Measurements from ENCODE around the gene CFDP1.

The CFDP1 gene

GRCh38 chr16:75416904-75417565, 16.3 kb downstream of the CFDP1 start:
- Histone ChIP-seq H3K4me3 (no peak overlapping the region), H3K27ac (no peak overlapping the region)

- H3K4me3 ChIP-seq, result no peak overlapping the region
- H3K27ac ChIP-seq, result no peak overlapping the region
Observed at GRCh38 chr16:75415169-75415905, 18.0 kb downstream of the CFDP1 start.

GRCh38 chr16:75413951-75414350, 19.4 kb downstream of the CFDP1 start:
- H3K4me3 ChIP-seq, result no peak overlapping the region
- H3K27ac ChIP-seq, result no peak overlapping the region

GRCh38 chr16:75406943-75407342, 26.4 kb downstream of the CFDP1 start:
- no peak overlapping the region for H3K4me3 ChIP-seq
- H3K27ac ChIP-seq, result no peak overlapping the region

GRCh38 chr16:75402821-75403475, 30.4 kb downstream of the CFDP1 start:
- H3K4me3 ChIP-seq, result no peak overlapping the region
- H3K27ac ChIP-seq, result peak overlapping the region in 10 of 21 experiments; percentile 1 to 81 (median 52)

- Histone ChIP-seq H3K4me3 (no peak overlapping the region), H3K27ac (peak overlapping the region in 14 of 21 experiments; percentile 0 to 81 (median 52))
Observed at GRCh38 chr16:75402159-75402820, 31.0 kb downstream of the CFDP1 start.

- Histone ChIP-seq H3K4me3 (no peak overlapping the region), H3K27ac (peak overlapping the region in 15 of 21 experiments; percentile 0 to 81 (median 50))
Observed at GRCh38 chr16:75401691-75402090, 31.6 kb downstream of the CFDP1 start.

GRCh38 chr16:75398333-75398732, 35.0 kb downstream of the CFDP1 start:
- Histone ChIP-seq H3K27ac (no peak overlapping the region), H3K4me3 (no peak overlapping the region)

GRCh38 chr16:75394941-75395340, 38.4 kb downstream of the CFDP1 start:
- H3K4me3 ChIP-seq, result no peak overlapping the region
- no peak overlapping the region for H3K27ac ChIP-seq

- Histone ChIP-seq H3K27ac (no peak overlapping the region), H3K4me3 (no peak overlapping the region)
Observed at GRCh38 chr16:75392906-75393305, 40.4 kb downstream of the CFDP1 start.

GRCh38 chr16:75390926-75391653, 42.2 kb downstream of the CFDP1 start:
- Histone ChIP-seq H3K27ac (no peak overlapping the region), H3K4me3 (no peak overlapping the region)

- H3K4me3 ChIP-seq, result no peak overlapping the region
- peak overlapping the region in 3 of 21 experiments; percentile 1 to 42 (median 28) for H3K27ac ChIP-seq
Observed at GRCh38 chr16:75389096-75389690, 44.1 kb downstream of the CFDP1 start.

- Histone ChIP-seq H3K27ac (no peak overlapping the region), H3K4me3 (no peak overlapping the region)
Observed at GRCh38 chr16:75387951-75388350, 45.4 kb downstream of the CFDP1 start.

- Histone ChIP-seq H3K4me3 (no peak overlapping the region), H3K27ac (no peak overlapping the region)
Observed at GRCh38 chr16:75385507-75386152, 47.7 kb downstream of the CFDP1 start.

- Histone ChIP-seq H3K27ac (no peak overlapping the region), H3K4me3 (no peak overlapping the region)
Observed at GRCh38 chr16:75383141-75383540, 50.2 kb downstream of the CFDP1 start.

GRCh38 chr16:75382611-75383010, 50.7 kb downstream of the CFDP1 start:
- H3K4me3 ChIP-seq, result no peak overlapping the region
- H3K27ac ChIP-seq, result peak overlapping the region in 2 of 21 experiments; percentile 5 to 27

- Histone ChIP-seq H3K4me3 (no peak overlapping the region), H3K27ac (peak overlapping the region in 12 of 21 experiments; percentile 8 to 66 (median 42))
Observed at GRCh38 chr16:75380870-75381269, 52.4 kb downstream of the CFDP1 start.

Measured in skin epidermis (tissue), 12 donors.